Hematopoietic multipotent progenitor cell treated with erythropoietin and hydrocortisone succinate and interleukin-3 and kit ligand, for 17 days (in vitro differentiated cells): ENCODE measurements around the gene P2RY6.

Experiments
- DNase-seq: peaks from one replicate; pipeline ENCODE4 v3.0.0-alpha.2; 2015; ENCODE audit warnings: low spot score

The P2RY6 gene

GRCh38 chr11:73334384-73335203 lies 62.5 kb downstream of the P2RY6 start:
- no peak for DNase-seq

DNA sequence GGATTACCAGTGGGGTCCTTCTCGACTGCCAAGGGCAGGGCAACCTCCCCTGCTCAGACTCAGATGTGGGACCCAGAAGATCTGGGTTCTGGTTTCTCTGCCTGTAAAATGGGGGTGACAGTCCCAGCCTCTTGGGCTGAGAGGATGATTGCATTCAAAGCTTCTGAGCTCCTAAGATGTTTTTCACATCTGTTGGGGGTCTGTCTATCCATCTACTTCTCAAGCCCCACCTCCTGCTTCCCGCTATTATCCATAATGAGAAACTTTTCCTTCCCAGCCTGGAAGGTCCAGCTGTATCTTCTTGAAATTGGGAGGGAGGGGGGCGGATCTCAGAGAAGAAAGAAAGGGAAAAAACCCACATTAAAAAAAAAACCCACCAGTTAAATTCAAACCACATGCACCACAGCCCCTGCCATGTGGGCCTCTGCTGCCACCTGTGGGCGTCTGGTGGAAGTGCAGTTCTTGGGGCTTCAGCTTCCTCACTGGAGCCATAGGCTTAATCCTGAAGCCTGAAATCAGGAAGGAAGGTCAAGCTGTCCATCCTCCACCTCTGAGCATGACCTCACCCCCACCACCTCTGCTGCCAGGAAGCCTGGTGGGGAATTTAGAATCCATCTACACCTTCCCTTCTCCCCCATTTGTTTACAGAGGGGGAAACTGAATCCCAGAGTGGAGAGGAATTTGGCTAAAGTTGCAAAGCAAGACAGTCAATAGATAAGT lies 63.2 kb downstream of the P2RY6 start:
- peak; percentile 75 for DNase-seq

DNA sequence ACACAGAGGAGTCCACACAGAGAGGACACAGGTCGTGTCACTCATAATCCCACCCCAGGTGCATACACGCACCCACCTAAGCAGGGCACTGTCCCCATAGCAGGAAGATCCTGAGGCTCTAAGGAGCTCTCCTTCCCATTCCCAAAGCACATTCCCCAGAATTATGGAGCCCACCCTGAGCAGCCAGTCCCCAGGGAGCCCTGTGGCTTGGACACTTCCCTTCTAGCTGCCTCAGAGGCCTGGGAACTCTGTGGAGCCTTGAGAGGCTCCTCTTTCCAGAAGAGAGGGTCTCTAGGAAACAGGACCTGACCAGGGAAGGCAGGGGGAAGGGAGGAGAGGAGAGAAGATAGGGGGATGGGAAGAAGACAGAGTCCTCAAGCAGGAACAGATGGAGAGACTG lies 65.7 kb downstream of the P2RY6 start:
- DNase-seq, result no peak

DNA sequence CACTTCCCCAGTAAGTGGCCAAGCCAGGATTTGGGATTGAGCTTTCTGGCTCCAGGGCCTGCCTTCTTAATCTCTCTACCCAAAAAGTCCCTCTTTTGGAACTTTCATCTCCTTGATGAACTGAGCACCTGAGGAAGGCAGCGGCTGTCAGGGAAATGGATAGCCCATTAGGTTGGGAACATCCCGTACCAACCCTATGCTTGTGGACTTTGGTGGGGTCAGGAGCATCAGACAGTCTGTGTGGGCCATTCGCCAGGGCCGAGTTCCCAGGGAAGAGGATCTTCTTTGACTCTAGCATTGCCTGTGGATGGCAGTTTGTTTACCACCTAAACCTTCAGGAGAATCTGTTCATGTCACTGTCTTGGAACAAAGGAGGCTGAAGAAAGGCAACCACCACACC lies 66.1 kb downstream of the P2RY6 start:
- no peak for DNase-seq

- no peak for DNase-seq
Measured at GRCh38 chr11:73340164-73340563, 68.0 kb downstream of the P2RY6 start.

DNA sequence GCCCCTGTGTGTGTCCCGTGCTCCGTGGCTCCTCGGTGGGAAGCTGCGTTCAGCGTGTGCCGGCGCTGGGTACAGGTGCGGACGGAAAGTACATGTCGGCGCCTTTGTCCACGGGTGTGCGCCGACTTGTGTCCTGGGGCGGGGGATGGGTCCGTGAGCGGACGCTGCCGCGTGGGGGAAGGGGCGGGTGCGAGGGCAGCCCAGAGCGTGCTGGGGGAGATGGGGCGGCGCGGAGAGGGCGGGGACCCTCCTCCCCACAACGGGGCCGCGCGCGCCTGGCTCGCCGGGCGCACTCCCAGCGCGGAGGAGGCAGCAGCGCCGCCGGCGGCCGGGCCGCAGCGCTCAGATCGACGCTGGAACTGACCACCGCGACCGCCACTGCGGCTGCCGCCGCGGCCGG lies 70.5 kb downstream of the P2RY6 start:
- DNase-seq, result no peak

DNA sequence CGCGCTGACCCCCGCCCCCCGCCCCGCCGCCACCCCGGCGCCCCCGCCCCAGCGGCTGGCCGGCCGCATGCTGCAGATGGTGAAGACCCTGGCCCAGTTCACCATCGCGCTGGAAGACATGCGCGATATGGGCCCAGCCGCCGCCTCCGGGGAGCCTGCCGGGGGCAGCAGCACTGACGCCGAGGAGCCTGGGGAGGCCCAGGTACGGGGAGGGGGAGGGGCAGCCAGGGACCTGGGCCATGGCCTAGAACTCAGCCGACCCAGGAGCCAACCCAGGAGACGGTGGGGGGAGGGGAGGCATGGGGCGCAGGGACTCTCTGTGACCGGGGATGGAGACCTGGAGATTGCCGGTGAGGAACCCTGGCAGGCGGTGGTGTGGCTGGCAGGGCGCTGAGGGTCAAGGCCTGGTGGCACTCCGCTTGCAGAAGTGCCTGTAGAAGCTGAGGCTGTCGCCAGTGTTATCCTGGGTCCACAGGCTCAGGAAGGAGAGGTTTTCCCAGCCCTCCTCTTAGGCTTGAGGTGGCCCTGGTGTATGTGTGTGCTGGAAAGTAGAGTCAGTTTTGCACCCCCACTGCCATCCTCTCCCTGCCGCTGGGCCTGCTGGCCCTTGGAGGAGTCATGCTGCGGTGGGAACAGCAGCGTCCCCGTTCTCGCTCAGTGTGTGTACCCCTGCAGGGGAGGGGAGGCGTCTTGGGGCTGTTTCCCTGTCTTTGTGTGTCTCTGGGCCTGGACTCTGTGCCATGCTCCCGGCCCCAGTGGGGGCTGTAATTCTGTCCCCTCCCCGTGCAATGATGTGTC lies 71.1 kb downstream of the P2RY6 start:
- DNase-seq, result no peak

- DNase-seq, result no peak
Measured at GRCh38 chr11:73344191-73344607, 72.1 kb downstream of the P2RY6 start.

DNA sequence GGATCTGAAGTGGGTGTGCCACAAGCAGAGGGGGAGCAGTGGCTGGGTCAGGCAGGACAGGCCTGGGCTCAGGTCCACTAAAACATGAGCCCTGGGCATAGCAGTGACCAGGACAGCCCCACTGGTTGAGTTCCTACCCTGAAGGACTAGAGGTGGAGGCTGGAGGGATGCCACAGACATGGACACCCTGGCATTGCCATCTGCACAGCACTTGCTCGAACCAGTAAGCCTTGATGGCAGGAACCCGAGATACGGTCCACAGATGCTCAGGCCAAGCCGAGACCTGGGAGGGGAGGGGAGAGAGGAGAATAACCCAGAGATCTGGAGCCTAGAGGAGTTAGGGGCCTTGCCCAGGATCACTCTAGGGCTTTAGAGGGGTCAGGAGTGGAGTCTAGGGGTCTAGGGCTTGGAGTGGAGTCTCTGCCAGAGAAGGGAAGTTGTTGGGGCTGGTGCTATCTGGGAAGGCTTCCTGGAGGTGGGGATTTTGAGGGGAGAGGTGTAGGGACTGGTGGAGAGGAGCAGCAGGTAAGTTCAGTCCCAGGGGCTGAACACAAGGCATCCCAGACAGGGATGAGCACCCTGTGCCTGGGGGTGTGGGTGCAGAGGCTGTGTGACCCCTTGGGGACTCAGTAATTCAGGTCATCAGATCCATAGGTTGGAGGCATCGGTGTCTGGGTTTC lies 73.5 kb downstream of the P2RY6 start:
- DNase-seq, result no peak

GRCh38 chr11:73346186-73346935 lies 74.2 kb downstream of the P2RY6 start:
- DNase-seq, result no peak

- no peak for DNase-seq
Measured at GRCh38 chr11:73347067-73347466, 74.9 kb downstream of the P2RY6 start.
